NCI-H1105 treated with DMSO at 0.1 percent for 48 hours (cell line): ENCODE results near the gene CEACAM20.
"Not testable (repeated sequence)": the region's sequence is repeated elsewhere in the genome, so short reads cannot be mapped to it uniquely, and the experiment has no call there.

ENCODE experiments used
- DNase-seq: peaks from one replicate; lab custom pipeline; 2025; lab: John Stamatoyannopoulos, UW

Gene CEACAM20

DNA sequence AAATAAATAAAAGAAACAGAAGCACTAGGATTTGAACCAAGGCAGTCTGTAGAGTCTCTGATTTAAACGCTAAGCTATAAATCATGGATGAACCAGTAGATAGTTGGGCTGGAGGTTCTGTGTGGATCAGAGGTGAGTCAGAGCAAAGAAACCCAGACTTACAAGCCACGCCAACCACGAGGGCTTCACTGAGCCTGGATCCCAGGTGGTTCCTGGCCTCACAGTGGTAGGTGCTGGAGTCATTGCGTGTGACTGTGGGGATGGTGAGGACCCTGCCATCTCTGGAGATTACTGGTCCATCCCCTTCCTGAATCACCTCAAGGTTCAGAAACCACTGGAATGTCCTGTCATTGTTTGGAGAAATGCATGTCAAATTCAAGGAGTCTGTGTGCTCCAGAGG, 19.3 kb upstream of the CEACAM20 start:
- no peak for DNase-seq

DNA sequence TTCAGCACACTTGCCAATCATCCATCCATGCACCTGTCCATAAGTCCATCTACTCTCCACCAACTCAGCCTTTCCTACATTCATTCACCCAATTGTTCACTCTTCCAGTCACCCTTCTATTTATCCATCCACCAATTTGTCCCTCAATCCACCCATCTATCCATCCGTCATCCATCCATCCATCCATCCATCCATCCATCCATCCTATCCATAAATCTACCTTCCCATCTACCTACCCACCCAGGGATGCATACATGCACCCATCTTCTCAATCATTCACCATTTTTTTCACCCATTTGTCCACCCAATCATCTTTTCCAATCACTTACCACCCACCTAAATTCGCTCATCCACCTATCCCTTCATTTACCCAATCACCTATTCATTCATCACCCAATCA, 14.6 kb upstream of the CEACAM20 start:
- DNase-seq, result no peak

DNA sequence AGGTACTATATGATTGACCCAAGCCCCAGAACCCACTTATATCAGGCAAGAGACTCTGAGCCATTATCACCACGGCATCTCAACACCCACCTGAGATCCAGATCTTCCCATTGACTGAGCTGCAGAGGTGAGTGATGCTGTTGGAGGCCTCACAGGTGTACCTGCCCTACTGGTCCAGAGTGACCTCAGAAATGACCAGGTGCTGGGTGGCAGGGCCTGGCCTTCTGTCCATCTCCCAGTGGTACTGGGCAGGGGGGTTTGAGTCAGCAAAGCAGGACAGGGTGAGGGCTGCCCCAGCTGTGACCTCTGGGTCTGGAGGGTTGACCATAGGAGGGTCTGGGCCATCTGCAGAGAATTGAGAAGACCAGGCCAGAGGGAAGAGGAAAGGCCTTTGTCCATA, 13.2 kb upstream of the CEACAM20 start:
- no peak for DNase-seq

DNA sequence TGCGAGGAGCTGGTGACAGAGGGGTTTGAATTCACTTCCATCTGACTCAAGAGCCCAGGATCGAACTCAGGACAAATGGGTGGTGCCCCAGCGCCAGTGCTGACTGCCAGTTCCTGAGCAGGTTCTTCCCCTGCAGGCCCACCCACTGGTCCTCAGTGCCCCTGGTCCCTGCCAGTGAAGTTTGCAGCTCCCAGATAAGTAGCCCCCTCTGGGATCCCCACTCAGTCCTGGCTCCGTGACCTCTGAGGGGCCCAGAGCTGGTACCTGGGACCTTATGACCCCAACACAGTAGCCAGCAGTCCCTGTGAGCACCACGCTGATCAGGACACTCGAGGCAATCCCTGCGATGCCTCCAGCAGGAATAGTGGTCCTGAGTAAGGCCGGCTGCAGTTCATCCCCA, 11.3 kb upstream of the CEACAM20 start:
- DNase-seq, result no peak

DNA sequence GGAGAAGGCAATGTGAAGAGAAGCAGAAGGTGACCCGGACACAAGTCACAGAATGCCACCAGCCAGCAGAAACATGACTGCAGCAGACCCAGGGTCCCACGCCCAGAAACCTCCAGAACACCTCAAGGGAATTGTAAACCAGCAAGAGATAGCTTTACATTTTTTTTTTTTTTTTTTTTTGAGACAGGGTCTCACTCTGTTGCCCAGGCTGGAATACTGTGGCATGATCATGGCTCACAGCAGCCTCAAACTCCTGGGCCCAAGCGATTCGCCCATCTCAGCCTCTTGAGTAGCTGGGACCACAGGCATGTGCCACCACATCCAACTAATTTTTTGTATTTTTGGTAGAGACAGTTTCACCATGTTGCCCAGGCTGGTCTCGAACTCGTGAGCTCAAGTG, 10.5 kb upstream of the CEACAM20 start:
- DNase-seq, result no peak

DNA sequence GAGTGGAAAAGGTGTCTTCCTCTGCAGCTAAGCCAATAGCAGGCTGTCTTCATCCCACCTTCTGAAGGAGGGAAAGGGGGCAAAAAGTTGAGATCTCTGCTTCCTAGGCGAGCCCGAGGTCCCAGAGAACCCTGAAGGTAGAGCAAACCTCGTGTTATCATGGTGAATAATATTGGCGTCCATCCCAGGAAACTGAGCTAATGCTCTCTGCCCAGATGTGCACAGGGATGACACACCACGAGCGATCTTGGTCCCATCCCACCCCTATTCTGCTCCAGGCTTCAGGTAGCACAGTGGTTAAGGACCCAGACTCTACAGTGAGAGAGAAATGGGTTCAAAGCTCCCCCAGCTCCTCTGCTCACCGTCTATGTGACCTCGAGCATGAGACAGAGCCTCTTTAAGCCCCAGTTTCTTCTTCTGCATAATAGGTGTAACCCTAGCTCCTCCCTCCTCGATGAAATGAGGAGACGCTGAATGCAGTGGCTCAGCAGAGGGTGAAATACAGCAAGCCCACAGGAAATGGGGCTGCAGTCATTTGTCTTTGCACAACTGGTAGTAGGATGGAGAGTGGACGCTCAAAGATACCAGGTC, 9.9 kb upstream of the CEACAM20 start:
- no peak for DNase-seq

DNA sequence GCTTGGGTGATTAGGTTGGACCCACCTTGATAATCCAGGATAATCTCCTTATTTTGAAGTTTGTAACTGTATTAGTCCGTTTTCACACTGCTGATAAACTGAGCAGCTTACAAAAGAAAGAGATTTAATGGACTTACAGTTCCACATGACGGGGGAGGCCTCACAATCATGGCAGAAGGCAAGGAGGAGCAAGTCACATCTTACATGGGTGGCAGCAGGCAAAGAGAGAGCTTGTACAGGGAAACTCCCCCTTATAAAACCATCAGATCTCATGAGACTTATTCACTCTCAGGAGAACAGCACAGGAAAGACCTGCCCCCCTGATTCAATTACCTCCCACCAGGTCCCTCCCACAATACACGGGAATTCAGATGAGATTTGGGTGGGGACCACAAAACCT, 5.9 kb upstream of the CEACAM20 start:
- DNase-seq, result not testable (repeated sequence)

DNA sequence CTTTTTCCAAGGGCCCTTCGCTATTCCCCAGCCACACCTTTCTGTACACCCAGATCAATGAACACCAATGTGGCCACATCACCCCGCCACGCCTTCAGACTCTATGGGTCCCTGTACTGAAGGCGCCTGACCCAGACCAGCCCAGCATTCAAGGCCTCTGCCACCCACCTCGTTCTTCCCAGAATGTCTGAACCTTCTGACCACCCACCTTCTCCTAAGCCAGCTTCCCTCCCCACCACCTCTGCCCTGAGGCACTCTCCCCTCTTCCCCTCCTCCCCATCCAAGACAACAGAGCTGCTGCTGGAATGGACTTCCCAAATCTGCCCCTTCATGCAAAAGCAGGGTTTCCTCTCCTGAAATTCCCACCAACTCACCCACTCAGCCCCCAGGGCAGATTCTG, 3.3 kb upstream of the CEACAM20 start:
- DNase-seq, result no peak

DNA sequence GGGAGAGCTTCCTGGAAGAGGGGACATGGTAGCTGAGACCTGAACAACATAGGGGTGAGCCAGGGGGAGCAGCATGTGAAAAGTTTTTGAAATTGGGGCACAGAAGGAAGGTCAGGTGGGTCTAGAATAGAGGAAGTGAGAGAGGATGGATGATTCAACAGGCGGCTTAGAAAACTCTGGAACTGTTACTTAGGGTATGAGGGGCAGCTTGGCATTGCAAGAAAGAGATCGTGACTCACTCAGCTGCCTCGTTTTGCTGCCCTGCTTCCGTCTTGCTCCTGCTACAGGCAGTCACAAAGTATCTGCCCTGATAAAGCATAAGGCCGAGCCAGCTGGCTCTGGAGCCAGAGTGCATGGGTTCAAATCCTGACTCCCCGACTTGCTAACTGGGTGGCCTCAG, 1.3 kb upstream of the CEACAM20 start:
- no peak for DNase-seq

DNA sequence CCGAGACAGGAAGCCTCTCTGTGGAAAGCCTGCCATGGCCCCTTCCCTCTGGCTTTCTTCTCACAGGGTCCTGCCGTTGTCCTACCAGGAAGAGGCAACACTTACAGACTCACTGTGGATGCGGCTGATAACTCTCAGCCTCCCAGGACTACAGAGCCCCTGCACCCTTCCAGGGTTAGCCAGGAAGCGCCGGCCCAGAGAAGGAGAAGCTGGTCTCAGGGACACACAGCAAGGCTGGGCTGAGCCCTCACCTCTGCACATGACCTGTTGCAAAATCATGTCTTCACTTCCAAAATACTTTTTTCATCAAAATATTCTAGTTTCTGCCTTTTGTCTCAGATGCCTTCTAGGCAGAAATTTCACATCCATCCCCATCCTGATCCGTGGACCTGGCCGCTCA, 1.9 kb downstream of the CEACAM20 start:
- DNase-seq, result no peak

DNA sequence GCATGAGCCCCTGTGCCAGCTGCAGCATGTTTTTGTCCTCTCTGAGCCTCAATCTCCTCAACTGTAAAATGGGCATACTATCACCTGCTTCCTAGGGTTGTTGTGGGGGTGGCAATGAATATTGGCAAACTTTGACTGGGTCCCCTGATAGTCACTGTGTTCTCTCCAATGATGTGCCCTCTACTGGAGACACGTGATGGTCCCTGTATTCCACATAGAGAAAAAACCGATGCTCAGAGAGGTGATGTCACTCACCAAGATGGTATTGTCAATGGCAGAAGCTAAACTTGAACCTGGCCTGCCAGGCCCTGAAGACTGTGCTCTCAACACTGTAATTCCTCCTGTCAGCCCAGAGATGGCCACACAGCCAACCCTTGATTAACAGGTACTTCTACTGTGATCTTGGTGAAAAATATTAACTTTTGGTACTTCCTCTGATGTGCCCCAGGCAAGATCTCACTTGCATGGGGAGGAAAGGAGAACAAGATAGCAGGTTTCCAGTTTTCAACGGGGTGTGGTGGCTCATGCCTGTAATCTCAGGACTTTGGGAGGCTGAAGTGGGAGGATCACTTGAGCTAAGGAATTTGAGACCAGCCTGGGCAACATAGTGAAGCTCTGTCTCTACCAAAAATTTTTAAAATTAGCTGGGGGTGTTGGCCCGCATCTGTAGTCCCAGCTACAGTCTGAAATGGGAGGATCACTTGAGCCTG, 3.6 kb downstream of the CEACAM20 start:
- DNase-seq, result no peak

DNA sequence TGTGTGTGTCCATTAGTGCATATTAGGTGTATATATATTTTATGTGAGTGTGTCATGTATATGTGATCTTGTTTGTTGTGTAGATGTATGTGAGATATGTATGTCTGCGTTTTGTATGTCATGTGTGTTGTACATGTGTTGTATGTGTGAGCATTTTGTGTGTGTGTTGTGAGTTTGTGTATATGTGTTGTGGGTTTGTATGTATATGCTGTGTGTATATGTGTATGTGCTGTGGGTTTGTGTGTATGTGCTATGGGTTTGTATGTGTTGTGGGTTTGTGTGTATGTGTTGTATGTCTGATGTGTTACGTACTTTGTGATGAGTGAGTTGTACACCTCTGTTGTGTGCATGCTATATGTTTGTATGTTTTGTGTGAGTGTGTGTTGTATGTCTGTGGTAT, 8.1 kb downstream of the CEACAM20 start:
- DNase-seq, result no peak

DNA sequence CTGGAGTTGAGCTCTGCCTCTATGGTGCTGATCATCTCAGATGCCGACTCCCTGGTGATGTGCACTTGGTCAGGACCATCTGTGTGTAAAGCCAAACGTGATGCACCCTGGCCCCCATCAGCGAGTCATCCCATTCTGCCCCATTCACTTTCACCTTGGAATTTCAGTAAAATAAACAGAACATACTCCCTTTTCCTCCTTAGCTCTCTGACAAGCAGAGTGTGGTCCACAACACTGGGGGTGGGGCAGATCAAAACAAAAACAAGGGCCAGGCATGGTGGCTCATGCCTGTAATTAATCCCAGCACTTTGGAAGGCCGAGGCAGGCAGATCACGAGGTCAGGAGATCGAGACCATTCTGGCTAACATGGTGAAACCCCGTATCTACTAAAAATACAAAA, 12.3 kb downstream of the CEACAM20 start:
- no peak for DNase-seq

DNA sequence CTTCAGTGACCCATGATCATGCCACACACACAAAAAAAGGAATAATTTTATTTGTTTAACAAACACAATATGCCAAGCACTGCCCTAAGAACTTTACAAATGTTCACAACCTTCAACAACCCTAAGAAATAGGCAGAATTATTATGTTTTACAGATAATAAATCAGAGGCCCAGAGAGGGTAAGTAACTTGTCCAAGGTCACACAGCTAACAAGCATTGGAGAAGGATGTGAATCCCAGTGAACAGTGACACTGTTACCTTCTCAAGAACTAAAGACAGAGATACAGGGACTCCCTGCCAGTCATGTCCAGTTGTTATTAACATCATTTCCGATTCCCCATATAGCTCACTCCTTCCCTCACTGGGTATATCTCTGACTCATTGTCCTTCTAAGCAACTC, 13.6 kb downstream of the CEACAM20 start:
- DNase-seq, result no peak

DNA sequence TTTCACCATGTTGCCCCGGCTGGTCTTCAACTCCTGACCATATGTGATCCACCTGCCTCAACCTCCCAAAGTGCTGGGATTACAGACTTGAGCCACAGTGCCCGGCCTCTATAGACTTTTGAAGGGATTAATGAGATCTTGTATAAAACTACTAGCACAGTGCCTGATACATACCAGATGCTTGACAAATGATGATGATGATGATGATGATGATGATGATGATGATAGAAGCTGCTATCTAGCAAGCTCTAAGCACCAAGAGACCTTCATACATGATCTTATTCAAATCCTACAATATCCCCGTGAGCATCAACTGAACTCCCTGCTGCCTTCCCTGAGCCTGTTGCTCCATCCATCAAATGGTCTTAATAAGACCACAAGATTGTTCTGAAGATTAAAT, 14.4 kb downstream of the CEACAM20 start:
- DNase-seq, result no peak

DNA sequence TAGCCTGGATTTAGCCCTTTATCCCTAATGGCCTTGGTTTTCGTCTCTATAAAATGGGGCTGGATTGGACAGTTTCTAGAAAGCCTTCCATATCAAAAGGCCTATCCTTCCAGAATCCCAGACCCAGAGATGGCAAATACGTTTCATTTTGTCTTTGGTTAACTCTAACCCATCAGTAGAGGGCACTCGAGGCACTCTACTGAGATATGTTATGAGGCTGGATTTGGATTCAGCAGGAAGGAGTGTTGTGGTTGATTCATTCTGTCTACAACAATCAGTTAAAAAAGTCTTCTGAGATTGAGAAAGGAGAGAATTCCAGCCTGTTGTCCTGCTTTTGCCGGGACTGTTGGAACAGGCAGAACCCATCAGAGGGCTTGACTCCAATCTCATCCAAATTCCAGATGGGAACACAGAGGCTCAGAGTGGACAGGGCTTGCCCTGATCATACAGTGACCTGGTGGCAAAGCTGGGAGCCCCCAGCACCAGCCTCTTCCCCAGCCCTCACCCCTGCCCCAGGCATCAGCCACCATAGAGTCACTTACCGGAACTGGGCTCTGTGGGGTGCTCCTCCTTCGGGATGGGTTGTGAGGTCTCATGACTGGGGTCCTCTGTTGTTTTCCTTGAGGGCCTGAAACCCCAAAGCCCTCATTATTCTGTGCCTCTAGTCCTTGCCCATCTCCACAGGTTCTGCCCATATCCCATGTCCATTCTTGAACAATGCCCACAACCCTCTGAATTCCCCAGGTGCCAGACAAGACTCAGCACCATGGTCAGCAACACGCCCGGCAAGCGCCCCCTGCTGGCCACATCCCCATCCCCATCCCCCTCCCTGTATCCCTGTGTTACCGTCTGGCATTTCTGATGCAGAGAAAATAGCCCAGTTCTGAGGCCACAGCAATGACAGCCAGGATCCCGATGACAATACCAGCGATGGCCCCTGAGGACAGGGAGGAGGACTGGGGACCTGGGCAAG, 16.9 kb downstream of the CEACAM20 start:
- no peak for DNase-seq

DNA sequence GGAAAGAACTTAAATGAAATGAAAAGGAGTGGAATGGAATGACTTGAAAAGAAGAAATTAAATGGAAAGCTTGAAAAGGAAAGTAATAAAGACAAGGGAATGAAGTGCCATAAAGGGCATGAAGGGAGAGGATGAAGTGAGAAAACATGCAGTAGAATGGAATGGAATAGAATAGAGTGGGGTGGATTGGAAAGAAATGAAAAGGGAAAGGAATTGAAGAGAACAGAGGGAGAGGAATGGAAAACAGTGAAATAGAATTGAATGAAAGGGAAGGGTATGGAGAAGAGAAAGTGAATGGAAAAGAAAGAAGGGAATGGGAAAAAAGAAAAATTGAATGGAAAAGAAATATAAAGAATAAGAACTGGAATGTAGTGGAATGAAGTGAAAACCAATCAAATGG, 20.0 kb downstream of the CEACAM20 start:
- DNase-seq, result no peak

DNA sequence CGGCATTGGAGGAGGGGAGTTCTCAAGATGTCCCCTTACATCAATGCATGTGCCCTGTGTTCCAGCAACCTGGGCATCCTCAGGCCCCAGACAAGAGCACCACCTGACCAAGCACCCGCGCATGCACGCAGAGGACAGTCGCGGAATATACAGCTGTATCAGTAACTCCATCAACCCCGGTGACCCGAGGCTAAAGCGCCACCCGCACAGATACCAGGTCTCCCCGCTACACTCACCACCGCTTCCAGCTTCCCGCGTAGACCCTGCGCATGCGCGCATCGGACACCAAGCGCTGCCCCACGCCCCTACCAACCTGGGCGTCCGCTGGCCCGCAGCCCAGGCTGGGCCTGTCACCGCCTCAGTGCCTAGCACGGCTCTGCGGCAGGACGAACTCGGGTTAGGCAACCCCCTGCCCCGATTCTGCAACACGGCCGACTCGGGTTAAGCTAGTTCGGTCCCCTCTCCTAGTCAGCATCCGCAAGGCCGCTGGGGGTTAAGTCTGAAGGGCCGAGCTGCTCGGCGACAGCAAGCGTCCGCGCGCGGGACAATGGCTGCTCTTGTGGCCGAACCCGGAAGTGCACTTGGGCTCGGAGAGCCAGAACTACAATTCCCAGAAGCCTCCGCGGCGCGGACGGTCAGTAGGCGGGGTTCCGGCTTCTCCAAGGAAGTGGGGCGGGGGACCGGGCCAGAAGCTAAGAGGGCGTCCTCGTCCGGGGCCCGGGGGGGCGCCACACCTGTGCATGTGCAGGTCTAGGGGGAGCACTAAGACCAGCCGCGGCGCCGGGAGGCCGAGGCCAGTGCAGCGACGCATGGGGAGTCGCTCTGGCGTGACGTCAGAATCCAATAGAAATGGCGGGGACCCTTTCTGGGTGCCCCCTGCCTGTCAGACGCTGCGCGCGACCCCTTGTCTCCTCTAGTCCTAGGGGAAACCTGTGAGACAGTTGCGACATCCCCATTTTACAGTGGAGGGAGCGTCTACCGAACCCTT, 29.2 kb downstream of the CEACAM20 start, which contains the start of gene ZNF180:
ZNF180 (minus strand) TSS at position 561 of the 988 bp plus-strand sequence. CDS start 3,188 bp downstream, outside the sequence.
- DNase-seq, result peak; percentile 95

DNA sequence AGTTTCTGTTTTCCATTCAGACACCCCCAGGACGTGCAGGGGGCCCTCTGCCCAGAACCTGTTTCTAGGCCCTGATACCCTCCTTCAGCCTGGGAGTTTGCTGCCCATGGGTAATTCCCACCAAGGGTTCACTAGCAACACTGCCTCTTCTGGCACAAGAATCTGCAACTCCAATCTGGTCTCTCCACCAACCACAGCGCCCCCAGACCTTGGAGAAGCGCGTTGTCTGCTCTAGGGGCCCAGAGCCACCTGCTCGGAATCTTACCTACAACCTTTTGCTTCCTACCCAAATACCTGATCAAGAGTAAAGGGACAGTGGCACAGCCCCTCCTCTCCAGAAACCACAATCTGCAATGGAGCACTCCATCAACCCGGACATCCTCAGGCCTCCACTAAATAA, 29.9 kb downstream of the CEACAM20 start:
- DNase-seq, result no peak

DNA sequence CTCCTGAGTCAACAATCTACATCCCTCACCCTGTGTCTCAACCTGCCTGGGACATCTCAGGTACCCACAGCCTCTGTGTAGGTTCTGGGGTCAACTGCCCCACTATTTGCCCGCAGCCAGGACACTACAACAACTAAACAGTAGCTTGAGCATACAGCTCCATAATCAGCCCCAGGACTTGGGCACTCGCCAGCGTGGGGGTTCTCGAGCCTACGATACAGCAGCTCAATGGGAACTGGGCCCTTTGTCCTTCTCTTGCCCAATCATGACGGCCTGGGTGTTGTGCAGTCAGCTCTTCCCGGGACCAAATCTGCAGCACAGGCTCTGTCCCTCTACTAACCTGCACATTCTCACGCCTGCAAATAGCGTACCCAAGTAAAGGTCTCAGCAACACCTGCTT, 30.5 kb downstream of the CEACAM20 start:
- DNase-seq, result no peak

DNA sequence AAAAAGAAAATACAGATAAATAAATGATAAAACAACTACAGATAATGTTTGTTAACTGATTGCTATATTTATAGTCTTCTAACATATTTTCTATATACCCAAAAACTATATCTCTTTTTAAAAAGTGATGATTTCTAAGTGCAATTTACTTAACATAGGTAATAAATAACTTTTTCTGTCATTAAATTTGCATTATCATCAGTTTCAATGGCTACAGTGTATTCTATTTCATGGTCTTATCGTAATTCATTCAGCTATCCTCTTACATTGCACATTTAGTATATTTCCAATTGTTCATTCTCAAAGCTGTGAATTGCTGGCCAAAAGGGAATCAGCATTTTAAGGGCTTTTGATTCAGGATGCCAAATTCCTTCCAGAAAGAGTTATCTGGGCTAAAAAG, 32.8 kb downstream of the CEACAM20 start:
- no peak for DNase-seq
